NCI-H345 treated with DMSO at 0.1 percent for 48 hours (cell line): ENCODE measurements around the gene SNTA1.
"Not testable (repeated sequence)": the region's sequence is repeated elsewhere in the genome, so short reads cannot be mapped to it uniquely, and the experiment has no call there.

Source experiments
- DNase-seq: peaks from one replicate; lab custom pipeline; 2025; ENCODE audit not compliant: unreplicated experiment; lab: John Stamatoyannopoulos, UW

SNTA1 gene

GRCh38 chr20:33443512-33444239 is at the start of gene SNTA1:
TSS of gene SNTA1 (minus strand) at chr20:33443763. CDS start at chr20:33443620, 143 bp downstream.
- DNase-seq: peak; percentile 88

- no peak for DNase-seq
Measured at GRCh38 chr20:33490934-33491656, 47.5 kb upstream of the SNTA1 start.

GRCh38 chr20:33490023-33490933 is 46.7 kb upstream of the SNTA1 start, which contains the start of gene CBFA2T2:
TSS of gene CBFA2T2 (plus strand) at chr20:33490096. CDS start at chr20:33490268, 172 bp downstream.
- DNase-seq: no peak

- peak; percentile 93 for DNase-seq
Measured at GRCh38 chr20:33489495-33490022, 46.0 kb upstream of the SNTA1 start.

GRCh38 chr20:33488661-33489494 is 45.3 kb upstream of the SNTA1 start:
- DNase-seq: not testable (repeated sequence)

GRCh38 chr20:33488201-33488600 is 44.6 kb upstream of the SNTA1 start:
- DNase-seq: no peak

- not testable (repeated sequence) for DNase-seq
Measured at GRCh38 chr20:33483186-33483585, 39.6 kb upstream of the SNTA1 start.

GRCh38 chr20:33482581-33482980 is 39.0 kb upstream of the SNTA1 start:
- no peak for DNase-seq

- no peak for DNase-seq
Measured at GRCh38 chr20:33481431-33481941, 37.9 kb upstream of the SNTA1 start.

GRCh38 chr20:33480048-33480447 is 36.5 kb upstream of the SNTA1 start:
- no peak for DNase-seq

GRCh38 chr20:33477386-33478234 is 34.0 kb upstream of the SNTA1 start:
- DNase-seq: peak; percentile 99

GRCh38 chr20:33475381-33476152 is 32.0 kb upstream of the SNTA1 start:
- DNase-seq: peak; percentile 75

- DNase-seq: peak; percentile 67
Measured at GRCh38 chr20:33474963-33475362, 31.4 kb upstream of the SNTA1 start.

GRCh38 chr20:33474097-33474873 is 30.7 kb upstream of the SNTA1 start:
- DNase-seq: no peak

GRCh38 chr20:33472868-33473435 is 29.4 kb upstream of the SNTA1 start:
- no peak for DNase-seq

- no peak for DNase-seq
Measured at GRCh38 chr20:33470866-33471265, 27.3 kb upstream of the SNTA1 start.

GRCh38 chr20:33470457-33470856 is 26.9 kb upstream of the SNTA1 start:
- DNase-seq: no peak
